HG03469 (cell line): ENCODE results near the gene AGMAT.
"Not testable (repeated sequence)": the region's sequence is repeated elsewhere in the genome, so short reads cannot be mapped to it uniquely, and the experiment has no call there.

ENCODE experiments used
- ATAC-seq: cut with Tn5 transposase; IDR thresholded peaks from one replicate; pipeline ENCODE4 v1.9.1; 2021; ENCODE audit warnings: mild to moderate bottlenecking, moderate library complexity, moderate number of reproducible peaks; ENCODE audit not compliant: unreplicated experiment

AGMAT gene

DNA sequence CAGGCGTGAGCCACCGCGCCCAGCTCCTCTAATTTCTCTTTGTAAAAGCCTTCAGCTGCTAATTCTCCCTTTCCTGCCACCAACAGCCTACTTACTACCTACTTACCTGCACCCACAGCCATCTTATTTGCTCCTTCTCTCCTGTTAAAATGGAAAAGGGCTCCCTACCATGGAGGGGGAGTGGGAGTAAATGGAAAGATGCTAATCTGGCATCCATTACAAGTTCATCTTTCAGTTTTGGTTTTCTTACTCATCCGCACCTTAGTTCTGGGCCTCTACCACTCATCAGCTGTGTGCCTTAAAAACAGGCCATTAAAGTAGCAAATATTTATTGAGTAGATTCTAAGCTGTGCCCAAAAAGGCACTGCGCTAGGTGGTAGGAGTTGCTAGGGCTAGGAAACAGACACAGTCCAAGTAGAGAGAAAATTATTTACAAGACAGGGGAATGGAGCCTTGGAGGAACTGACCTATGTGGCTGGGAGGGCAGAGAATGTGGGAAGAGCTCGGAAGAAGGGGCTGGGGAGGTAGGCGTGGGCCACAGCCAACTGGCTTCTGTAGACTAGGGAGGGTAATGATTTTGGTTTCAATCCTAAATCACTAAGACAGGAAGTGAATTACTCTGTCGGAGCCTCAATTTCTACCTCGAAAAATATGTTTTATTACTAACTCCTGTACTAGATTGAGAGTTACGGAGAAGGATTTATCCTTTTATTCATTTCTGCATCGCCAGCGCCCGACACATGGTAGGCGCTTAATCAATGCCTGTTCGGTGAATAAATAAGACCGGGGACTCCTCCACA lies 31.7 kb upstream of the AGMAT start:
- ATAC-seq = no peak

DNA sequence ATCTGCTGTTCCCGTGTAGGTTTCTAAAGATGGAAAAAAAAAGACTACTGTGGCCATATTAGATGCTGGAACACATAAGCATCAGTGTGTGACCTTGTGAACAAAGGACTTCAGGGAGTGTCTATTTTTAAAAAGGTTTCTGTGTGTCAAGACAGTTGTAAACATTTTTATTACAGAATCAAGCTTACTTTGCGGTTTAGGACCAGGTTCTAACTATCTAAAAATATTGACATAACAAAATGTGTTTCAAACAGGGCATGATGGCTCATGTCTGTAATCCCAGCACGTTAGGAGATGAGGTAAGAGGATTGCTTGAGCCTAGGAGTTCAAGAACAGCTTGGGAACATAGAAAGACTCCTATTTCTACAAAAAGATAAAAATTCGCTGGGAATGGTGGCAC lies 25.3 kb upstream of the AGMAT start:
- ATAC-seq = no peak

DNA sequence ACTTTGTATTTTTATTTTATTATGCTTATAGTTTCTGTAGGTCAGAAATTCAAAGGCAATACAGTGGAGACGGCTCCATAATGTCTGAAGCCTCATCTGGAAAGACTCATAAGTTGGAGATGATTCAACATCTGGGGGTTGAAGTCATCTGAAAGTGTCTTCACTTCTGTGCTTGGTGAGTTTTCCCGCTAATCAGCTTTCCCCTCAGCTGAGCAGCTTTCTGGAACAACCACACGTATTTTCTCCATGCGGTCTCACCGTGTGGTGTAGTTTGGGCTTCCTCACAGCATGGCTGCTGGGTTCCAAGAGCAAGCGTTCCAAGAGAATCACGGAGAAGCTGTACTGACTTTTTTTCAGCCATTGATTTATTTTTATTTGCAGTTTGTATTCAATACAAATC lies 24.8 kb upstream of the AGMAT start:
- ATAC-seq = no peak

DNA sequence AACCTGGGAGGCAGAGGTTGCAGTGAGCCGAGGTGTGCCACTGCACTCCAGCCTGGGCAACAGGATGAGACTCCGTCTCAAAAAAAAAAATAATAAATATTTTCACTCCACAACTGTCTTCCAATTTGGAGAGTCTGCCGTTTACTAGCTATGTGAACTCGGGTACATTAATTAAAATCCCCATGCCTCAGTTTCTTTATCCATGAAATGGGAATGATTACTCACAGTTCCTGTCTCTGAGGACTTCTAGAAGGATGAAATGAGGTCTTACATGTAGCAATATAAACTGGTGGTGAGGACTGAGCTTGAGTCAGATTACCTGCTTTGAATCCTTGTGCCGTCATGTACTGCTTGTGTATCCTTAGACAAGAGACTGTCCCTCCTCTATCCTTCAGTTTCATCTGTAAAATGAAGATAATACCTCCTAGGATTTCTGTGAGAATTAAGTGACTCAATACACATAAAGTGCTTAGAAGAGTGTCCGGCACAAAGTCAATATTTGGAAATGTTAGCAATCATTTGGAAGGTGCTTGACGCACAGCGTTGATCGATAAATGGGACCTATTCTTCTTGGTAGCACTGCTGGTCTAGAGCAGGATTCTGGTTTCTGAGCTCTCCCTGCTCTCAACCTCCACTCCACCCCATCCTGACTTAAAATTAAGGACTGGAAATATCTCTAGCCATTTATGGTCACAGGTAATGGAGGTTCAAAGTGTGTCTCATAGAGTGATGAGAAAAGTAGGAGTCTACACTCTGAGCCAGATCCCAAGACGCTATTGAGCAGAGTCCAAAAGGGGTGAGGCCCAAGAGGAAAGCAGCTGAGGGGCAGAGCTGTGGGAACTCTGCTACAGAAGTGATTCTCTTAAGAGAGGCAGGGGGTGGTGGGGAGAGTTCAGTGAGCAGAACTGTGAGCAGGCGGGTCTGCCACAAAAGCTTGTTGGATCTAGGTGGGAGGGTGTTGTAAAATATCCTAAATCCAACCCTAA lies 20.8 kb upstream of the AGMAT start:
- ATAC-seq = no peak

GRCh38 chr1:15604400-15604799 lies 19.5 kb upstream of the AGMAT start:
- not testable (repeated sequence) for ATAC-seq

GRCh38 chr1:15603966-15604282 lies 19.1 kb upstream of the AGMAT start:
- not testable (repeated sequence) for ATAC-seq

GRCh38 chr1:15603050-15603965 lies 18.5 kb upstream of the AGMAT start:
- peak; percentile 71 for ATAC-seq

- ATAC-seq = no peak
Observed at GRCh38 chr1:15598436-15598835, 13.6 kb upstream of the AGMAT start.

GRCh38 chr1:15595809-15596617 lies 11.2 kb upstream of the AGMAT start:
- ATAC-seq = no peak

DNA sequence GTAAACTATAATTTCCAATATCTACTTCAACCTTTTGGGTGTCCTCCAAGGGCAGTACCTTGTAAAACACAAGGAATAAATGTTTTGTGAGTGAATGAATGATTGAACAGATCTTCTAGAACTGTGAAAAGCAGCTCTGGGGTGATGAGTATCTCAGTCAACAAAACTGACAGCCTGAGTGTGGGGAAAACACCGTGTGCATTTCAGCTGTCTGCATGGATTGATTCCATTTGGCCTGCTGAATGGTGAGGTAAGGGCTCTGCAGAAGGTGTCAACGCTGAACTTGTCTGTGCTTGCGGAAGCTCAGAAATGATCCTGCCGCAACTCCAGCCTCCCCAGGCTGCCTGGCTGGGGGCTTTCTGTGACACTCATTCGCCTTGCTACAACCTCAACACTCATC lies 7.4 kb upstream of the AGMAT start:
- no peak for ATAC-seq

GRCh38 chr1:15583016-15583706 lies 1.7 kb downstream of the AGMAT start:
- no peak for ATAC-seq

DNA sequence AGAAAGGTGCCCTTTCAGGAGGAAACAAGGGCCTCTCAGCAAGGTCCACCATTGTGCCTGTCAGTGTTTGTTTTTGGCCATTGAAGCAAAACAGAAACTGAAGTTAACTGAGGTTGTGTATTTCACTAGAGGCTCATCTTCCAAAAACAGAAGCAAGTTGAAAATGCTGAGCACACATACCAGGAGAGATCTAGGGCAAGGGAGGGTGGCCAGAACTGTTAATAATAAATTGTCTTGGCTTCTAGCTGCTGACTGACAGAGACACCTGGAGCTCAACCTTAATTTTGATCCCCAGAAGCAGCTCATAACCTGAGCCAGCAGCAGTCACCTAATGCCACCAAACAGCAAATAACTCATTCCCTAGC lies 5.2 kb downstream of the AGMAT start:
- no peak for ATAC-seq

DNA sequence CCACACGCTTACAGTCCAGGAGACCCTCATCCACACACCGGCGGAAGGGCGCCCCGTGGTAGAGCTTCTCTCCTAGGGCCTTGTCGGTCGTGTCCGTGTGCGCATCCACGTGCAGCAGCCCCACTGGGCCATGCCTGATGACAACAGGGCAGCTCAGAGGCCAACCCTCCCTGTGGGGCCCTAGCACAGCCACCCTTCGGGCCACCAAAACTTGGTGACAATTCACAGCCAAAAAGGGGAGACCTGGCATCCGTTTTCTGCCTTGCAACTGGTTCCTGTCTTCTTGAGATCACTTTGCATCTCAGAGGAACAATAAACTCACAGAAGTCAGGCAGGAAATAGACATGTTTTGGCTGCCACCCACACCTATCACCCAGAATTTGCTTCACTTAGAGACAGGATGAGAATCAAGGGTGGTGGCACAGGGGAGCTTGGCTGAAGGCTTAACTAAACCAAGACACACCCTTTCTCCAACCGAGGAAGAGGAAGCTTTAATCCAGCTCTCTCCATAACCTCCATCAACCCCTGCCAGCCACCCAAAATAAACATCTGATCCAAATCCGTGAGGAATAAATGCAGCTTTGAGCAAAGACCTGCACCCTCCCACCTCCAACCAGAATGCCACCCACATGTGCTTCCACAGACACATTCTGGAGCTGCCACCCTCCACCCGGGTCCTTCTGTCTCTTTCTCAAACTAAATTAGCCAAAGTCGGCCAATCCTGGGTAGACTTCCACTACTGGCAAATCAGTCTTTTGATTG lies 5.7 kb downstream of the AGMAT start:
- no peak for ATAC-seq

DNA sequence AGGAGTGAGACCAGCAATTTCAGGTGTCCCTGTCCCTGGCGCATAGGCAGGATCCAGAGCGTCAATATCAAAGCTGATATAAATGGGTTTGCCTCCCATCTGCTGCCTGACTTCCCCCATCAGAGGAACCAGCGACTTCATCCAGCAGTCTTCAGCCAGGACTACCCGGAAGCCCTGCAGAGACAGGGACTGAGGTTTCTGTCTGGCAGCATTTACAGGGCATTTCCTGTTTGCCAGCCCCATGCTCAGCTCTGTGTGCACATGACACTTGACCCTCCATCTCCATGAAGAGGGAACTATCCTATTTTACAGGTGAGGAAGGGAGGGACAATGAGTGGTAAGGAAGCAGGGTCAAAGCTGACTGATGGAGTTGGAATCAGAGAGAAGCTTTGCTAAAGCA lies 7.2 kb downstream of the AGMAT start:
- no peak for ATAC-seq

GRCh38 chr1:15575549-15576150 lies 9.2 kb downstream of the AGMAT start:
- no peak for ATAC-seq

DNA sequence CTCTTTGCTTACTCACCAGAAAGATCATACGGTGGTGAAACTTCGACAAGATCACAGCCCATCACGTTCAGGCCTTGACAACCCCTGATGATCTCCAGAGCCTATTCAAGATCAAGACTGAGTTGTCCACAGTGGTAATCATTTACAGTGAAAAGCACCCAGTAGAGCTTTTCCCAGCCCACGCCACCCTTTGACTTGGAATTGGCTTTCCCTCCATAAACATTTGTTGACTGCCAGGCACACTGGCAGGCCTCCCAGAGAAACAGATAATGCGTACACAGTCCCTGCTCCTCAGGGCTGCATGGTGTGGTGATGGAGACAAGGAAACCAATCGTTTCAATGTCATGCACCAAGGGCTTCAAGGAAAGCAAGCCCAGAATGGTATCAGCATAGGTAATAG lies 10.1 kb downstream of the AGMAT start:
- no peak for ATAC-seq

DNA sequence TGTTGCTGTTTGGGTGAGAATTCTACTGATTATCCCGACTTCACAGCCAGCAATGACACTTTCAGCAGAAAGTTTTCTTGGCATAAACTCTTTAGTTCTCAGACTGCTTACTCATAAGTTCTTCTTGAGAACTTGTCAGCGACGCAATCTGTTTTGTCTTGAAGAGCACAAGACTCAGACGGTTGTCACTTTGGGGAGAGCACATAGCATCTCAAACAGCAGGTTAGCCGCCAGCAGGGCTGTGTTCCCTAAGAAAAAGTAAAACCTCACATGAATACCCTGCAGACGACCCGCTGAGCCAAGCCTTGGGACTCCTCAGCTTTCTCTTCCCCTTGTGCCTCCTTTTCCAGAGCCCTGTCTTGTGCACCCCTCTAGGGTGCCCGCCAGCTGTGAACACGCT lies 11.4 kb downstream of the AGMAT start:
- ATAC-seq = no peak

DNA sequence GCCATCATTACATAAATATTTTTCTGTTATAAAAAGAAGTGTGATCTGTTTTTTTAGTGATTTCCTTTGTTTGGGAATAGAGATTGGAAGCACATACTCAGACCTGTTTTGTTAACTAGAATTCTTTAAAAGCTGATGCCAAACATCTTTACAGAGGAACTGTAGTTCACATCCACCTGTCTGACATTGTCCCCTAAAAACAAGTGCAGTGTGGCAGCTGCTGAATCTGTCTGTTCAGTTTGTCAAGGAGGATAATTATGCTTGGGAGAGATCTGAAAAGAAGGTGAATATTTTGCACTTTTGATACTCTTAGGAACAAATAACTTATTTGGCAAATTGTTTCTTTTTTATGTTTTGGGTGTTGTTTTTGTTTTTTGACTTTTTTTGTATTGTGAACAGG lies 13.6 kb downstream of the AGMAT start:
- no peak for ATAC-seq

DNA sequence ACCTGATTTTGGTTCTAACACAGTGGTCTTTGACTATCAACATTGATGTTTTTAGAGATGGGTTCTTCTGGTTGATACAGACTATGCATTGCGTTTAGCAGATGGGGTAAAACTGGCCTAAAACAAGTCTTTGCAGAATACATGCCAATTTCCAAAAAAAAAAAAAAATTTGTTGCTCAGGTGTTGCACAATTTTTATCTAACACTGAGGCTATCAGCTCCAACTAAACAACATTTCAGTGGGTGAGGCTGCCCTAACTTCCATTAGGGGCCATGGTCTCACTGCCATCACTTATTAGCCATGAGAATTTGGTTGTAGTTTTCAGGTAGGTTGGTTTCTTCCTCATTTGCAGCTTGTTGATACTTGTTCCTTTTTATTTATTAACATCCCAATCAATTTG lies 14.0 kb downstream of the AGMAT start:
- no peak for ATAC-seq
